ENCODE measurements around the gene CRKL.
"Not testable (repeated sequence)": the region's sequence is repeated elsewhere in the genome, so short reads cannot be mapped to it uniquely, and the experiment has no call there.

The CRKL gene, protein sequence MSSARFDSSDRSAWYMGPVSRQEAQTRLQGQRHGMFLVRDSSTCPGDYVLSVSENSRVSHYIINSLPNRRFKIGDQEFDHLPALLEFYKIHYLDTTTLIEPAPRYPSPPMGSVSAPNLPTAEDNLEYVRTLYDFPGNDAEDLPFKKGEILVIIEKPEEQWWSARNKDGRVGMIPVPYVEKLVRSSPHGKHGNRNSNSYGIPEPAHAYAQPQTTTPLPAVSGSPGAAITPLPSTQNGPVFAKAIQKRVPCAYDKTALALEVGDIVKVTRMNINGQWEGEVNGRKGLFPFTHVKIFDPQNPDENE

DNA sequence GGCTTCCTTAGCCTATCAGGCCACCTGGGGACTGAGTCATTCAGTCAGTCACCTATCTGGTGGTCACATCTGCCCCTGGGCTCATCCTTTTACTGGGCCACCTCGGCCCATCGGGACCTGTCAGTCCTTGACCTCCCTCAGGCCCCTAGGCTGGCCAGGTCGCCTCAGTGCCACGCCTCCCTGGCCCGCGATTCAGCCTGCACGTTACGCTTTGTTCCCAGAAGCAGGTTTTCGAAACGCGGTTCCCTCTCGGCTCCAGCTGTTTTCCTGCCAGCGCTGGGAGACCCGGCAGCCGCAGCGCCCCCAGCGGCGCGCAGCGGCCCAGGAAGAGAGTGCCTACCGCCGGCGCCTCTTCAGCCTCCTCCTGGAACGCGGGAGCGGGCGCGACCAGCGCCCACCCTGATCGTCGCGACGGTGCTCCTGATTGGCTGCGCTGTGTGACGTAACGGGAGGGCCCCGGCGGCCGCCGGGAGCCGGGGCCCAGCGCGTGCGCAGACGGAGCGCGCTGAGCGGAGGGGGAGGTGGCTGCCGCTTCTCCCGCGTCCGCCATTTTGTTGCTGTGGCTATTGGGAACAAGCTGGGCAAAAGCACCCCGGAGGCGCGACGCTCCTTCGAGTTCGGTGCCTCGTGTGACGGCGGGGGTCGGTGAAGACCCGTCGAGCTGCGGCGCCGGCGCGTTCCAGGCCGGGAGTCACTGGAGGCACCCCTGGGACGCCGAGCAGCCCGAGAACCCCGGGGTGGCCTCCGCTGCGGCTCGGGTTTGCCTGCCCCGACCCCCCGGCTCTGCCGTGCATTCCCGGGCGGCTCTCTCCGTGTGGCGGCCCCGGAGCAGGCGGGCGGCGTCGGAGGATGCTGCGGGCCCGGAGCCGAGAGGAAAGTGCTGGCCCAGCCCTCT lies at the start of gene CRKL:
CRKL (plus strand) TSS at position 492 of the 895 bp plus-strand sequence. CDS start 528 bp downstream, outside the sequence.
- DNase-seq: peak; percentile 98

DNA sequence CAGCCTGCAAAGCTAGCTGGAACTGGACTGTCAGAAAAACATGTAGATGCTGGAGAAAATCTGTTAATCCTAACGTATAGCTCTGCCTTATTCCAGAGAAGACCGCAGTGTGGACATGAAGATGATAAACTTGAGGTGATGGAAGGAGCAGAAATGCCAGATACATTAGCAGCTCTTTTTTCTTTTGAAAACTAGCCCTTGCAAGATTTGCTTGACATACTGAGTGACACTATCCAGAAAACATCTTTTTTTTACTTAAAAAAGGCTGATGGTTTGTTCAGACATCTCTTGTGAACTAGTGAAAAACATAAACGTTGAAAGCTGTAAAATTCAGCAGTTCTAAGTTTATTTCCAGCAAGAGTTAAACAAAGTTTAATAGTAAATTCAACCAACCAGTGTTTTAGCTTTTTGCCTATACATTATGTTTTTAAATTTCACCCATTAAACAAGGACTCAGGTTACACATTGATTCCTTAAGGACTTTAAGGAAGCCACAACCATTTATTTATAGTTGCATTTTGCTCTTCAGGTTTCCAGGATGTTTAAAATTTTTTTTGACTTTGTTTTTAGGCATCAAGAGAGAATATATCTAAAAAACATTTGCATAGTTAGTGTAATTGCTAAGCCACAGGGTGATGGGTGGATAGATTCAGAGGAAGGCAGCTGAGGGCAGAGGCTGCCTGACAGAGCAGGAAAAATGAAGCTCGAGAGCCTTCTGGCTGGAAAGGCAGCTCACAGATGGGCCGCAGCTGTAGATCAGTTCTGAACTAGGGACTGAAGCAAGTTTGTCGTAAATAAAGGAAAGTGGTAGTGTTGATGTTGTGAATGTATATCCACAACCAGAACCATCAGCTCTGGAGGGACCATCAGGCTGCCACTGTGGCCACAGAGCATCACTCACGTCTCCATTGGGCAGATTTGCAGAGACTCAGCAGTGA lies 48.9 kb upstream of the CRKL start:
- no peak for DNase-seq

DNA sequence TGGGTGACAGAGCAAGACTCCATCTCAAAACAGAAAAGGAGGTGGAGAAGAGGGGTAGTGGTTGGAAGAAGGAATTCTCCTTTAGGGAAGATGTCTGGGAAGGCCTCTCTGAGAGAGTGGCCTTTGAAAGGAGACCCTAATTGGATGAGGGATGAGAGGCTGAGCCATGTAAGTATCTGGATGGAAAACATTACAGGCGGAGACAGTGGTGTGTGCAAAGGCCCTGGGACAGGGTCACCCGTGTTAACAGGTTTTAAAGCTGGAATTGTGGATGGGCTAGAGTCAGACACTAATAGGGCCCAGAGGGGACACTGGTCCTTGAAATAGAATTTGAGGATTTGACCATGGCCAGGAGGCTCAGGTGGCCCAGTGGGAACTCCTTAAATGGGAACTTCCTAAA lies 48.0 kb upstream of the CRKL start:
- DNase-seq: no peak

DNA sequence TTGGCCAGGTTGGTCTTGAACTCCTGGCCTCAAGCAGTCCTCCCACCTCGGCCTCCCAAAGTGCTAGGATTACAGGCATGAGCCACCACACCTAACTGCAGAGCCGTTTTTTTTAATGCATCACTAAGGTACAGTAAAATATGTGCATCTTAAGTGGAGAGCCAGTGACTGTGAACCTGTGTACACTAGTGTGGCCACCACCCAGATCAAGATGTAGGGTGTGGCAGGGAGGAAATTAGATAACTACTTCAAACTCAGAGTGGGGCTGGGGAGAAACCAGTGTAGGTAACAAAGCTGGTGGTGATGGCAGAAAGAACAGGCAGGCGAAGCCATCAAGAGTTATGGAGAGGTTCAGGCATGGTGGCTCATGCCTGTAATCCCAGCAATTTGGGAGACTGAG lies 44.0 kb upstream of the CRKL start:
- no peak for DNase-seq

DNA sequence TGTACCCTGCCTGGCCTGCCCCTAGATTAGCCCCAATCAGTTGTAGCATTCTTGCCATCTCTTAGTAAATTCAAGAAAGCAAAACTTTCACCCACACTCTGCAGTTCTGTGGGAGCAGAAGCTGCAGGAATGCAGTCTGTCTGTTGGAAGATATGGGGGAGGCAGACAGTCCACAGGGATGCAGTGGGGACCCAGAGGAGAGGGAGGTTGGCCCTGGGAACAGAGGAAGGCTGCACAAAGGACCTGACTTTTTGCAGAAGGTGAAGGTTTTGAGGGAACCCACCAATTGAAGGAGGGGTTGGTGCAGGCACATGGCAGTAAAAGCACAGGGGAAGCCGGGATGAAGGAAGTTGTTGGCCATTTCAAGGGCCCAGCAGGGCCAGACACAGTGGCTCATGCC lies 41.9 kb upstream of the CRKL start:
- no peak for DNase-seq

DNA sequence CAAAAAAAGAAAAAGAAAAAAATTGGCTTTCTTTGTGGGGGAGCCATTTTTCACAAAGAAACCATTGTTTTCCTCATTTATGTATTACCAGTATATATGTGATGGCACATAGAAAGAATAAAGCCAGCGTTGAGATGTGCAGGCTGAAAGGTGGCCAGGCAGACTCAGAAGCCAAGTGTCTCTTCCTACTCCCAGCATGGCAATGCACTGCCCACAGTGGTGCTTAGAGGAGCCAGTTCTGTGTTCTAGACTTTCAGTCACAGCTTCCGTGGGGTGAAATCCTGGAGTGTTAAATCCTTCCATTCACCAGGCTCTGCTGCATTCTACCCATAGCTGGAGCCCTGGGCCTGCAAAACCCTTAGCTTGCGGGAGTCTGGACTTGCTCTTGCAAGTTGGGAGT lies 39.5 kb upstream of the CRKL start:
- no peak for DNase-seq

DNA sequence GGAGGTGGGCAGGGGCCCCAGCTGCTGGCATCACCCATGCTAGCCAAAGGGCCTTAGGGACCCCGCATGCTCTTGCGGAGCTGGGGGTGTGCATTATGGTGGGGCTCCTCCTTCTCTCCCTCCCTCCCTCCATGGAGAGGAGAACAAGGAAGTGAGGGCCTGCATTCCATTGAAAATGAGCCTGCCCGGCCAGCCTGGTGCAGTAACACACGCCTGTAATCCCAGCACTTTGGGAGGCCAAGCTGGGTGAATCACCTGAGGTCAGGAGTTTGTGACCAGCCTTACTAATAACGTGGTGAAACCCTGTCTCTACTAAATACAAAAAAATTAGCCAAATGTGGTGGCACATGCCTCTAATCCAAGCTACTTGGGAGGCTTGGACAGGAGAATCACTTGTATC lies 36.0 kb upstream of the CRKL start:
- no peak for DNase-seq

DNA sequence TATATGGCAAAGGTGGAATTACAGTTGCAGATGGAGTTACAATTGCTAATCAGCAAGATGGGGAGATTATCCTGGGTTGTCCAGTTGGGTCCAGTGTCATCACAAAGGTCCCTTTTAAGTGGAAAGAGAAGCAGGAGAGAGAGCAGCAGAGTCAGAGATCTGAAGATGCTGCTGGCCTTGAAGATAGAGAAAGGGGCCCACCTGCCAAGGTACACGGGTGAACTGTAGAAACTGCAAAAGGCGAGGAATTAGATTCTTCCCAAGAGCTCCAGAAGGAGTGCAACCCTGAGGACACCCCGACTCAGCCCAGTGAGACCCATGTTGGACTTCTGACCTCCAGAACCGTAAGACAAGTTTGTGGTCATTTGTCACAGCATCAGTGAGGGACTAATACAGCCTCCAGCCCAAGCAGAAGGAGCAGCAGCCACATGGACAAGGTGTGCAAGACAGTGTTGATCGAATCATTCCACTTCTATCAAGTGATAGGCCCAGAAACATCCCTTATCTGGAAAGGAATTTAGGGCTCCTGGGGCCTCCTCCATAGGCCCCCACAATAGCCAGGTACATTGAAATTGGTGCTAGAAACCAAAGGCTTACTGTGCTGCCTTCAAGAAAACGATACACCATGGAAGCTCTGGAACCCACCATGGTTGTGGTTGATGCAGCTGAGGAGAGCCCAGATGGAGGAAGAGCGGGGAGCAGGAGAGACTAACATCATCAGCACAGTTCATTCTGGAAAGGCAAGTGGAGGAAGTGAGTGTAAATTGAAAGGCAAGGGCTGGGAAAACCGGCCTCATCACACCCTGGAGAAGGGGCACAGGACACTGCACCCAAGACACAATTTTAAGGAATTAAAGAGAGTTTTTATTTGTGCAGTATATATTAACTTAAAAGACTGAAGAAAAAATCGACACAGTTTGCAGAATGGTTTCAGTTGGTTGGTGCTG lies 35.1 kb upstream of the CRKL start:
- DNase-seq: no peak

DNA sequence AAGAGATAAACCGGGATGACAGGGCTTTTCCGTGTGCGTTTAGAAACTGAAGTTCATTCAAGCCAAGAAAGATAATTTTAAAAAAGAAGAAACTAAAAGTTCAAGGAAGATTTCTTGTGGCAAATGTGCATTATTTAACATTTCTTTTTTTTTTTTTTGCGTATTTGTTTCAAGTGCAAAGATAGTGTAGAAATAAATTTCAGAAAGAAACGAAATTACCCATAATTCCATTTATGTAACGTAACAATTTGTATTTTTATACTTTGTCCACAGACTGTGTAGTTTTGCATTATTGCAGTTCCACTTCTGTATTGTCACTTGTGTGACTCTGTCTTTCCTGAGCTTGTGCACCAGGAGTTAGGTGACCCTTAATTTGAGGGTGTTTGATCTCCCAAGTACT lies 34.4 kb upstream of the CRKL start:
- no peak for DNase-seq

DNA sequence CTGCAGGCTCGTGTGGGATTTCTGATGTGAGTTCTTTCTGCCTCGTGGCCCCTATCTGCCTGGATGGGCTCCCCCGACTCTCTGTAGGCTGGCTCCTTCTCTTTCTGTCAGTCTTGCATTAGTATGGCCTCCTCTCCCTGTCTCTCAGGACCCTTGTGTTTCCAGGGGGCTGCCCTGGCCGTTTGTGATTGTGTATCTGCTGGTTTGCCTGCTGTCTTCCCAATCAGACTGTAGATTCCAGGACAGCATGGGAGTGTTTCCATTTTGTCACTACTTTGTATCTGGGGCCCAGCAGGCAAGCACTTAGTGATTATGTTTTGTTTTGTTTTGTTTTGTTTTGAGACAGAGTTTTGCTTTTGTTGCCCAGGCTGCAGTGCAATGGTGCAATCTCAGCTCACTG lies 32.8 kb upstream of the CRKL start:
- no peak for DNase-seq

DNA sequence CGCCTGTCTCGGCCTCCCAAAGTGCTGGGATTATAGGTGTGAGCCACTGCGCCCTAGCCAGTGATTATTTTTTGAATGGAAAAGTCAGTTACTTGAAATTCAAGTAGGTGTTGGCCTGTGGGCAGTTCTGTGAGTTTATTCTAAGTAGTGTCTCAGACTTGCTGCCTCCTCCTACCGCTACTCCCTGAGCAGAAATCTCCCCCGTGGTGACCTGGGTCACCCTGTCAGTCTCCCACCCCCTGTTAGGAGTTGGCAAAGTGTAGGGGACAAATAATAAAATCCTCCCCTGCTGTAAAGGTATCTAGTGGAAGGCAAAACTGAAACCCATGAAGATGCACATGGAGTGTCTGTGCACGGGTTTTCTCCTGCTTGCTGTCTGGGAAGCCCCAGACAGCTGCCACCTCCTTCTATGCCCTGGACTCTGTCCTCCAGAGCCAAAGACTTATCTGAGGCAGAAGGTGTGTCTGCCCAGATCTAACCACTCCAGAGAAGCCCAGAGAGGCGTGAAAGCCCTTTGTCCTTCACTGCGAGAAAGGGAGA lies 32.1 kb upstream of the CRKL start:
- no peak for DNase-seq

DNA sequence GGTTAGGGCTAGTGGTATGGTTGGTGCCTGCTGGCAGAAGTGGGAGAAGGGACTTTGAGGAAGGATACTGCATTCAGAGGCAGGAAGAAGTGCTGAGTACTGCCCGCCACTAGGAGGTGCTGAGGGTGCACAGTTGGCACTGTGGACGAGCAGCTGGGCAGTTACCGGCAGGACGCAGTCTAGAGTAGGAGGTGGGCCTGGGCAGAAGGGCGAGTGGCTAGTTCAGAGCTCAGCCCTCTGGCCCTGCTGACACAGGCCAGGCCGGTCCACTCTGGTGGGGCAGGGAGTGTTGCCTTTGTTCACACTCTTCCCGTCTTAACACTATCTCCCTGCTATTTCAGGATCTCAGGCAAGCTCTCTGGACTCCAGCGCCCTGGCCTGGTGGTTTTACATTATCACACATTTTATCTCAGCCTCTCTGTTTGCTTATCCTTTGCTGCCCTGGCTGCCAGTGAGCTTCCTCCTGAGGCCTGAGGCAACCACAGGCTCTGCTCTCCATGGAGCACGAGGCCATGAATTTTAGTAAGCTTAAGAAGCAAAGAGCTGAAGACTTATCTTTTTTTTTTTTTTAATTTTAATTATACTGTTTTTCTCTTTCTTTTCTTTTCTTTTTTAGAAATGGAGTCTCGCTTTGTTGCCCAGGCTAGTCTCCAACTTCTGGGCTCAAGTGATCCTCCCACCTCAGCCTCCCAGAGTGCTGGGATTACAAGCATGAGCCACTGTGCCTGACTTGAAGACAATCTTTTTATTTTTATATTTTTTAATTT lies 31.5 kb upstream of the CRKL start:
- DNase-seq: peak; percentile 59

DNA sequence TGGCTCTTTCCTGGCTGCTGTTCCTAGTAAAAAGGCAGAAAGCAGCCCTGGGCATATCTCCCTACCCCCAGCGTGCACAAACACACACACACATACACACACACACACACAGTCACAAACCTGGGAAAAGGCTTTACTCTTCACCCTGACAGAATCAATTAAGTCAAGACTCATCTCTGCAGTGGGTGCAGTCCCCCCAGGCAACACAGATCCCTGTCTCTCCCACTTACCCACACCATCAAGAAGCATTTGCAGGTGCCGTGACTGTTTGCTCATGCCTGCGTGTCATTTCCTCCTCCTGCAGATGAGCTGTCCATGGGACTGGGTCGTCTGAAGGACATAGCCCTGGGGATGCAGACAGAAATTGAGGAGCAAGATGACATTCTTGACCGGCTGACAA lies 29.8 kb upstream of the CRKL start:
- DNase-seq: no peak

DNA sequence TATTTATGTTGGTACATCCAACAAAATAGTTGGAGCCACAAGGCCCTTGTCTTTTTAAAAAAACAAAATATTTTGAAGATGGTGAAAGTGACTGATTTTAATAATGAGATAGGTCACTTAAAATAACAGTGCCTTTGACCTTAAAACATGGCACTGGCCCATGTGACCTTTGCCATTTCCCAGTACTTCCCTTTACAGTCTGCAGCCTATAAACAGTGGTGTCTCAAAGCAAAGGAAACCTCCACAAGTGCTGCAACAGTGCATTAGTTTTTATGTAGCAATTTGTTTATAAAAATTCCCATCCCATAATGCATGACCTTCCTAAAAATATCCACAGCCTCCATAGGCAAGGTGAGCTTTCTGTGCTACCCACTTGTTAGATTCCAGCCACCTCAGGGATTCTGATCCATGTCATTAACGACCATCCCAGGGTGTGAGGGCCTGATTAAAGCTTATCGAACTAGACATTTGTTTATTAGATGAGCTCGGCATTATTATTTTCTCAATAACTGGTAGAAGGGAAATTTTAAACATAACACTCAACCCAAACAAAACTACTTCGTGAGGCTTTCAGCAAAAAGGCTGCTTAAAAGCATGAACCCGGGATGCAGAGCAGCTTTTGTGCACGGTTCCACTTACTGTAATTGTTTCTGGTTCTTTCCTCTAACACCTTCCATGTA lies 28.0 kb upstream of the CRKL start:
- no peak for DNase-seq

DNA sequence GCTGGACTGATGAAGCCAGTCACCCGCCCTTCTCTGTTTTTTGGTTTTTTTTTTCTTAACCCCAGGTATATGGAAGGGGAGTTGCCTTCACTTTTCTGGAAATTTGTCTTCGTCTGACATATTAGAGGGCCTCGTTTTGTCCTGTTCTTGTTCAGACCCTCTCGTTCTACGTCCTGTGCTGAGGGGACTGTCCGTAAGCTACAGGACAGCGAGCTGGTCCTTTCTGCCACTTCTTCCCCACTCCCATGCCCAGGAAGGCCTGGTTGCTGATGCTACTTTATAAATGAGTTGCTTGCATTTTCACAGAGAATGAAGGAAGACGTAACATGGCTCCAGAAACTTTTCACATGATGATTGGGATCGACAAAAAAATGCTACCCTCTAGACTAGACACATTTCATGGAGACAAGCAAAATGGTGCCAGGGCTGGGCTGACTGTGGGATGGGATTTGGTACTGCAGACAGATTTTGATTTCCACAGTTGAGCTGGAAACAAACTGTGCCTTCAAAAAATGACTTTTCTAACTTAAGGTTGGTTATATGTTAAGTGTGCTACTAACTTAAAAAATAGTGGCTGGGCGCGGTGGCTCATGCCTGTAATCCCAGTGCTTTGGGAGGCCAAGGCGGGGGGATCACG lies 27.2 kb upstream of the CRKL start:
- DNase-seq: no peak

DNA sequence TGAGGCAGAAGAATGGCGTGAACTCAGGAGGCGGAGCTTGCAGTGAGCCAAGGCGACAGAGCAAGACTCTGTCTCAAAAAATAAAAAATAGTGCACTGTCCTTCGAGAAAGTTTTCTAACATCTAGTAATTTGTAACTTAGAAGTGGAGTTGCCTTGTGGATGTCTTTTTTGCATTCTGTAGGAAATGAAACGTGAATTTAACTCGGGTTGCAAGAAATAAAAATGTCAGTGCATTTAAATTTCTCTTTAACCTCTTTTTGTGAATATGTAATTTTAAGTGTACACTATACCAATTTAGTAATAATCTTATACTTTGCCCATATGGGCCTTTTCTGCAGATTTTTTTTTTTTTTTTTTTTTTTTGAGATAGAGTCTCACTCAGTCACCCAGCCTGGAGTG lies 26.2 kb upstream of the CRKL start:
- no peak for DNase-seq

DNA sequence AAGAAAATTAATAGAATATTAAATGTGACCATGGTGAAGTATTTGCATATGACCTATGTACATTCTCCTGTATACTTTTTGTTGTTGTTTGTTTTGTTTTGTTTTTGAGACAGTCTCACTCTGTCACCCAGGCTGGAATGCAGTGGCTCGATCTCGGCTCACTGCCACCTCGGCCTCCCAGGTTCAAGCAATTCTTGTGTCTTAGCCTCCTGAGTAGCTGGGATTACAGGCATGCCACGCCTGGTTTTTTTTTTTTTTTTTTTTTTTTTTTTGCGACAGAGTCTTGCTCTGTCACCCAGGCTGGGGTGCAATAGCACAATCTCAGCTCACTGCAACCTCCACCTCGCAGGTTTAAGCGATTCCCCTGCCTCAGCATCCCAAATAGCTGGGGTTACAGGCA lies 19.5 kb upstream of the CRKL start:
- not testable (repeated sequence) for DNase-seq

DNA sequence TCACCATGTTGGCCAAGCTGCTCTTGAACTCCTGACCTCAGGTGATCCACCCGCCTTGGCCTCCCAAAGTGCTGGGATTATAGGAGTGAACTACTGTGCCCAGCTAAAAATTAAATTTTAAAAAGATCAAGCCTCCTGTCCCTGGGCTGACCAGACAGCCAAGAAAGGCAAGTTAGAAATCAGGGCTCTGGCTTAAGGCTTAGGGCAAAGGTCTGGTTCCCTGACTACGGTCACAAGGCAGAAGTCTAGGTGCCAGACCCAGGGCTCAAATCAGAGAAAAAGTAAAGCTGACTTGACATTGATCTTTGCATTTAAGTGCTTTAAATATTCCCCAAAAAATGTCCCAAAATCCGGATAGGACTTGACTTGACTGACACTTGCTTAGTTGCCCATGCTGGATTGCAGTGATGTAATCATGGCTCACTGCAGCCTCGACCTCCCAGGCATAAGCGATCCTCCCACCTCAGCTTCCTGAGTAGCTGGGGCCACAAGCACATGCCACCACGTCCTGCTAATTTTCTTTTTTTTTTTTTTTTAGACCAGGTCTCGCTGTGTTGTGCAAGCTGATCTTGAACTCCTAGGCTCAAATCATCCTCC lies 17.3 kb upstream of the CRKL start:
- no peak for DNase-seq
